Thoracic aorta (tissue), 2 donors: ENCODE results near the gene NLRC4. TPM values are rescaled to one million over a fixed set of nuclear protein-coding genes. Genes with fewer than 3 reads are reported as not detected.

Experiments used
- ATAC-seq: fragments of 150-250 bp; one replicate; pipeline ENCODE4 v1.8.0; 2017; ENCODE audit warnings: low read depth; ENCODE audit not compliant: insufficient number of reproducible peaks, low FRiP score
- DNase-seq: peaks from one replicate; pipeline ENCODE4 v3.0.0-alpha.2; 2020; ENCODE audit warnings: low spot score
- H3K27ac ChIP-seq, 2 donors: fragments of 200-600 bp; sonication (generic); 1 replicate in 1 of 2; 2 replicates in 1 of 2; pipeline ENCODE4 v1.5.1; 2016; ENCODE audit warnings: mild to moderate bottlenecking in 2 of 2, moderate library complexity in 2 of 2
- H3K27me3 ChIP-seq: fragments of 200-600 bp; sonication (generic); replicated peaks from 2 replicates; pipeline ENCODE4 v1.6.0; 2016; ENCODE audit warnings: mild to moderate bottlenecking; ENCODE audit not compliant: insufficient read depth
- H3K36me3 ChIP-seq: fragments of 200-600 bp; sonication (generic); one replicate; pipeline ENCODE4 v1.5.1; 2016
- H3K4me1 ChIP-seq, 2 donors: fragments of 200-600 bp; sonication (generic); 1 replicate in 1 of 2; 2 replicates in 1 of 2; pipeline versions ENCODE4 v1.5.1 to v1.6.0; 2016; ENCODE audit warnings: low read depth in 2 of 2, mild to moderate bottlenecking in 1 of 2; ENCODE audit not compliant: control insufficient read depth in 1 of 2
- H3K4me3 ChIP-seq: fragments of 200-600 bp; sonication (generic); 2 replicates; pipeline ENCODE4 v1.5.1; 2016; ENCODE audit warnings: mild to moderate bottlenecking
- H3K9me3 ChIP-seq: fragments of 200-600 bp; sonication (generic); 2 replicates; pipeline ENCODE4 v1.5.1; 2016
- total RNA-seq, 2 donors: library from RNA; depleted of rRNA; stranded (reverse); fragments of >200 nt; gene quantifications; one replicate each; pipeline versions ENCODE4 v1.1.0 to v1.2.3, GENCODE V29; 2016
- TF ChIP-seq, protein P1 (sequence below): fragments of 200-600 bp; sonication (generic); IDR thresholded peaks from one replicate; pipeline ENCODE4 v1.5.1; 2019; ENCODE audit warnings: antibody characterized with exemption

Gene NLRC4
- total RNA-seq, 2 donors from 2014 or later = 0.81 to 2.2 TPM

- Histone ChIP-seq H3K9me3 (no peaks in the 10 kb centered on the region), H3K27ac (no peak overlapping the region), H3K4me1 (no peaks in the 10 kb centered on the region), H3K27me3 (no peaks in the 10 kb centered on the region), H3K4me3 (no peak overlapping the region), H3K36me3 (no peaks in the 10 kb centered on the region)
- TF ChIP-seq, protein P1, sequence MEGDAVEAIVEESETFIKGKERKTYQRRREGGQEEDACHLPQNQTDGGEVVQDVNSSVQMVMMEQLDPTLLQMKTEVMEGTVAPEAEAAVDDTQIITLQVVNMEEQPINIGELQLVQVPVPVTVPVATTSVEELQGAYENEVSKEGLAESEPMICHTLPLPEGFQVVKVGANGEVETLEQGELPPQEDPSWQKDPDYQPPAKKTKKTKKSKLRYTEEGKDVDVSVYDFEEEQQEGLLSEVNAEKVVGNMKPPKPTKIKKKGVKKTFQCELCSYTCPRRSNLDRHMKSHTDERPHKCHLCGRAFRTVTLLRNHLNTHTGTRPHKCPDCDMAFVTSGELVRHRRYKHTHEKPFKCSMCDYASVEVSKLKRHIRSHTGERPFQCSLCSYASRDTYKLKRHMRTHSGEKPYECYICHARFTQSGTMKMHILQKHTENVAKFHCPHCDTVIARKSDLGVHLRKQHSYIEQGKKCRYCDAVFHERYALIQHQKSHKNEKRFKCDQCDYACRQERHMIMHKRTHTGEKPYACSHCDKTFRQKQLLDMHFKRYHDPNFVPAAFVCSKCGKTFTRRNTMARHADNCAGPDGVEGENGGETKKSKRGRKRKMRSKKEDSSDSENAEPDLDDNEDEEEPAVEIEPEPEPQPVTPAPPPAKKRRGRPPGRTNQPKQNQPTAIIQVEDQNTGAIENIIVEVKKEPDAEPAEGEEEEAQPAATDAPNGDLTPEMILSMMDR = no peak
- ATAC-seq = no peak
- DNase-seq = no peak
Observed at GRCh38 chr2:32242331-32242730, 22.4 kb downstream of the NLRC4 start.

GRCh38 chr2:32237996-32238395 is 26.7 kb downstream of the NLRC4 start:
- no peaks in the 10 kb centered on the region for H3K4me1 ChIP-seq
- no peaks in the 10 kb centered on the region for H3K9me3 ChIP-seq
- H3K4me3 ChIP-seq = no peak overlapping the region
- no peak overlapping the region for H3K27ac ChIP-seq
- no peaks in the 10 kb centered on the region for H3K36me3 ChIP-seq
- ATAC-seq (no peak), DNase-seq (no peak)
- H3K27me3 ChIP-seq = no peaks in the 10 kb centered on the region
- TF ChIP-seq, protein P1 = no peak

DNA sequence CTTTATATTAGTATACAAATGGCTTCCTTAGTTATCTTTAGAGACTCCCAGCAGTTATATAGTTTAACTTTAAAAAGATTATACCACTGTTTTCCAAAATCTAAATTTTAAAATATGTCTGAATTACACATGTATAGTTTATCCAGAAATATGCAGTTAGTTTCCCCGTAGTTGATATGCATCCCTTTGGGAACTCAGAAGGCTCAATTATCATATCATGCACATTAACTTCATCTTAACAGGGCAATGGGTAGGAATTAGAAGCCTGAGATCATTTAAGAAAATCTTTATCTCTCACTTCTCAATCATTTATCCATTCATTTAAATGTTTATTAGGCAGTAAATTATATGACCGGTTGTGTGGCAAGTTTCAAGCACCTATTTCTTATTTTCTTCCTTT is 27.2 kb downstream of the NLRC4 start:
- Histone ChIP-seq H3K27ac (no peak overlapping the region), H3K36me3 (no peaks in the 10 kb centered on the region), H3K4me3 (no peak overlapping the region), H3K27me3 (no peaks in the 10 kb centered on the region), H3K9me3 (no peaks in the 10 kb centered on the region), H3K4me1 (no peaks in the 10 kb centered on the region)
- TF ChIP-seq, protein P1 = no peak
- ATAC-seq (no peak), DNase-seq (no peak)

DNA sequence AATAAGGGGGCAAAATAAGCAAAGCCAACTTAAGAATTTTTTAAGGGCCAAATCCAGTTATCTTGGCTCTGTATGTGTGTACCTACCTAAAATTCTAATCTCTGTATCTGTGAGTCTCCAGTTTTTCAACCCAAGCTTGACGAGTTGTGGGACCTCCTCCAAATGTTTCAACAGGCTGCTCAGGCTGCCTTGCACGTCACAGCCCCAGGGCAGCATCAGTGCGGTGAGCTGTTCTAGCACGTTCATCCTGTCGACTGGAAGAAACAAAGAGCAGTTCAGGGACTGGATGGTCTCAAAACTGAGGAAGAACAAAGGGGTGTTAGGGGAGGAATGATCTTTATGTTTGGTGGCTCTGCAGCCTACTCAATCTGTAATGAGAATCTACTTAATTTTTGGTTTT is 29.4 kb downstream of the NLRC4 start:
- H3K27ac ChIP-seq = no peak overlapping the region
- H3K4me1 ChIP-seq = no peaks in the 10 kb centered on the region
- no peak for DNase-seq
- H3K27me3 ChIP-seq = no peaks in the 10 kb centered on the region
- H3K9me3 ChIP-seq = no peaks in the 10 kb centered on the region
- H3K36me3 ChIP-seq = no peaks in the 10 kb centered on the region
- no peak overlapping the region for H3K4me3 ChIP-seq
- TF ChIP-seq, protein P1 = no peak
- ATAC-seq = no peak

GRCh38 chr2:32231959-32232358 is 32.7 kb downstream of the NLRC4 start:
- no peak overlapping the region for H3K27ac ChIP-seq

More at GRCh38 chr2:32231959-32232358, 32.7 kb downstream of the NLRC4 start:
- Histone ChIP-seq H3K4me3 (no peak overlapping the region), H3K36me3 (no peaks in the 10 kb centered on the region), H3K27me3 (no peaks in the 10 kb centered on the region), H3K4me1 (no peaks in the 10 kb centered on the region), H3K9me3 (no peaks in the 10 kb centered on the region)
- DNase-seq (no peak), ATAC-seq (no peak)
- TF ChIP-seq, protein P1 = no peak
